GM06990 (cell line): Measurements from ENCODE around the gene SCGB3A2.

Experiments
- DNase-seq: peaks from one replicate; pipeline ENCODE4 v3.0.0-alpha.2; 2011; ENCODE audit not compliant: insufficient read length; ENCODE audit errors: extremely low read depth
- H3K27me3 ChIP-seq: replicated peaks from 2 replicates; pipeline ENCODE4 v1.6.0; 2011; ENCODE audit warnings: low read length; ENCODE audit not compliant: control insufficient read depth, insufficient read depth
- H3K36me3 ChIP-seq: 2 replicates; pipeline ENCODE4 v1.5.1; 2011; ENCODE audit warnings: low read length; ENCODE audit not compliant: control insufficient read depth, insufficient read depth
- H3K4me3 ChIP-seq: replicated peaks from 2 replicates; pipeline ENCODE4 v1.5.1; 2011; ENCODE audit warnings: low read depth, mild to moderate bottlenecking, control low read depth, low read length
- CTCF ChIP-seq: IDR thresholded peaks from 2 replicates; pipeline ENCODE4 v1.5.1; 2011; ENCODE audit warnings: low read length, control low read depth, mild to moderate bottlenecking, inconsistent platforms; ENCODE audit not compliant: insufficient read depth, poor library complexity, severe bottlenecking

SCGB3A2 gene

GRCh38 chr5:147878066-147878759, at the start of gene SCGB3A2:
TSS of gene SCGB3A2 (plus strand) at chr5:147878711. CDS start at chr5:147878804, 93 bp downstream.
- Histone ChIP-seq H3K4me3 (no peak within 1 kb of the TSS), H3K27me3 (no peaks in the 10 kb centered on the region), H3K36me3 (no peaks in the 10 kb centered on the region)
- TF ChIP-seq CTCF: no peak
- DNase-seq: no peak

- no peak overlapping the region for H3K4me3 ChIP-seq
- no peaks in the 10 kb centered on the region for H3K27me3 ChIP-seq
- no peaks in the 10 kb centered on the region for H3K36me3 ChIP-seq
- no peak for TF ChIP-seq CTCF
- no peak for DNase-seq
Observed at GRCh38 chr5:147830035-147830434, 48.5 kb upstream of the SCGB3A2 start.

GRCh38 chr5:147831465-147831864, 47.0 kb upstream of the SCGB3A2 start, which contains the start of gene SPINK1:
TSS of gene SPINK1 (minus strand) at chr5:147831671. CDS start at chr5:147831577, 94 bp downstream.
- Histone ChIP-seq H3K4me3 (no peak within 1 kb of the TSS), H3K36me3 (no peaks in the 10 kb centered on the region), H3K27me3 (no peaks in the 10 kb centered on the region)
- DNase-seq: no peak
- no peak for TF ChIP-seq CTCF

- TF ChIP-seq CTCF: no peak
- Histone ChIP-seq H3K36me3 (no peaks in the 10 kb centered on the region), H3K27me3 (no peaks in the 10 kb centered on the region), H3K4me3 (no peak overlapping the region)
- no peak for DNase-seq
Observed at GRCh38 chr5:147832541-147832940, 46.0 kb upstream of the SCGB3A2 start.

- H3K27me3 ChIP-seq: no peaks in the 10 kb centered on the region
- TF ChIP-seq CTCF: no peak
- no peak for DNase-seq
Observed at GRCh38 chr5:147835386-147835798, 43.1 kb upstream of the SCGB3A2 start.

More at GRCh38 chr5:147835386-147835798, 43.1 kb upstream of the SCGB3A2 start:
- H3K4me3 ChIP-seq: no peak overlapping the region
- H3K36me3 ChIP-seq: no peaks in the 10 kb centered on the region
